ENCODE measurements around the gene ITPR3.

DNA sequence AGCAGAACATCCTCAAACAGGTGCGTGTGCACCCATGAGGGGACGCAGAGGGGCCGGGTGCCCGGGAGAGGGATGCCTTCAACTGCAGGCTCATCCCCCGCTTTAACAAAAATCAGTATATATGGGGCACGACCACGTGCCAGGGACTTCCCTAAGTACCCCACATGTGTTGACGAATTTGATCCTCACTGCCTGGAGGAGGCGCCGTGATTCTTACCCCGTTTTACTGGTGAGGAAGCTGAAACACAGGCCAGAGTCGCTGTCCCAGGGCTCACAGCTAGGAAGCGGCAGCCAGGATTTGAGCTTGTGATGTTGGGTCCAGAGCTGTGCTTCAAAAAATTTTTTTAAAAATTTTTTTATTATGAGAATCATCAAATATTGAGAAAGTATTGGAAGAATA, 44.8 kb downstream of the ITPR3 start:
- TF ChIP-seq SUZ12 (IDR thresholded peaks at IDR 0.05) (no peak), NFRKB (IDR thresholded peaks at IDR 0.05) (no peak), CTBP1 (IDR thresholded peaks at IDR 0.05; ENCODE audit: borderline replicate concordance) (no peak), SP1 (IDR thresholded peaks at IDR 0.05) (no peak), FOXK2 (IDR thresholded peaks at IDR 0.05) (no peak), HDGF (IDR thresholded peaks at IDR 0.05; ENCODE audit: borderline replicate concordance) (no peak), LEF1 (IDR thresholded peaks at IDR 0.05; ENCODE audit: borderline replicate concordance) (no peak), FOXM1 (IDR thresholded peaks at IDR 0.05; ENCODE audit: borderline replicate concordance) (no peak)

Data from HEK293T (cell line).